GM19099 (cell line): ENCODE data around the gene TRAP1.

Experiments
- POLR2A ChIP-seq: IDR thresholded peaks from 3 replicates; pipeline ENCODE4 v1.6.1; 2011; ENCODE audit warnings: low read depth; ENCODE audit not compliant: insufficient read length; ENCODE audit errors: extremely low read depth

Gene TRAP1

GRCh38 chr16:3656491-3657468 lies 60.5 kb downstream of the TRAP1 start:
- no peak for TF ChIP-seq POLR2A

DNA sequence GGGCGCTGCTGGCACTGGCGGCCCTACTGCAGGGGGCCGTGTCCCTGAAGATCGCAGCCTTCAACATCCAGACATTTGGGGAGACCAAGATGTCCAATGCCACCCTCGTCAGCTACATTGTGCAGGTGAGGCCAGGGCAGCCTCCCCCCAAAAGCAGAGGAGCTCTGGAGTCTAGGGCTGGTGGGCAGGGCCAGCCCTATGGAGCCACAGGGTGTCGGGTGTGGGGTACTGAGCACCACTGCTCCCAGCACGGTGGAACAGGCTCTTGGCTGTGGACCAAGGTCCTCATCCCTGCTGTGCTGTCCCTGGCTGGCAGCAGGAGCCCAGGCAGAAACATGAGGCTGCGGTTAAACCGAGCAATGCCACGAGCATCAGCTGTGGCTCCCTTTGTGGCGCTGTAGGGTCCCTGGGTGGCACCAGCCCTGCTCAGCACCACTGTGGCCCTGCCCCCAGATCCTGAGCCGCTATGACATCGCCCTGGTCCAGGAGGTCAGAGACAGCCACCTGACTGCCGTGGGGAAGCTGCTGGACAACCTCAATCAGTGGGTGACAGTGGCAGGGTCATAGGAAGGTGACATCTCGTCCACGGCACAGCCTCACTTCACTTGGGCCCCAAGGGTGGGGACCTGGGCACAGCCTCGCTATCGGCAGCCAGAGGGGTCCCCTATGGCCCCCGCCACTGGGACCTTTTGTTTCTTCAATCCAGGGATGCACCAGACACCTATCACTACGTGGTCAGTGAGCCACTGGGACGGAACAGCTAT lies 61.7 kb downstream of the TRAP1 start:
- TF ChIP-seq POLR2A = no peak

DNA sequence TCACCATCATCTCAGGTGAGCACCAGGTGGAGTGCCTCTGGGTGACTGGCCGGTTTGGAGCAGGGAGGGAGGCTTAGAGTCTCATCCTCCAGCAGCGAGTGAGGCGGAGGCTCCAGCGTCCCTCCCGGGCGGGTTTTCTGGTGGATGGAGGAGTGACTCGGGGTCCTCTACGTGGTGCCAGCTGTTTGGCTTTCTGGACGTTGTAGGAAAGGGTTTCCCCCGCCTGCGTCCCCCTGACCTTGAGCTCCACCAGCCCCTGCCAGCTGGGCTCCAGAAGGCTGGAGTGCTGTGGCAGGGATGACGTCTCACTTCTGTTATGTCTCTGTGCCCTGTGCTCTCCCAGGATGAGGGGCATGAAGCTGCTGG lies 62.3 kb downstream of the TRAP1 start:
- TF ChIP-seq POLR2A = no peak

DNA sequence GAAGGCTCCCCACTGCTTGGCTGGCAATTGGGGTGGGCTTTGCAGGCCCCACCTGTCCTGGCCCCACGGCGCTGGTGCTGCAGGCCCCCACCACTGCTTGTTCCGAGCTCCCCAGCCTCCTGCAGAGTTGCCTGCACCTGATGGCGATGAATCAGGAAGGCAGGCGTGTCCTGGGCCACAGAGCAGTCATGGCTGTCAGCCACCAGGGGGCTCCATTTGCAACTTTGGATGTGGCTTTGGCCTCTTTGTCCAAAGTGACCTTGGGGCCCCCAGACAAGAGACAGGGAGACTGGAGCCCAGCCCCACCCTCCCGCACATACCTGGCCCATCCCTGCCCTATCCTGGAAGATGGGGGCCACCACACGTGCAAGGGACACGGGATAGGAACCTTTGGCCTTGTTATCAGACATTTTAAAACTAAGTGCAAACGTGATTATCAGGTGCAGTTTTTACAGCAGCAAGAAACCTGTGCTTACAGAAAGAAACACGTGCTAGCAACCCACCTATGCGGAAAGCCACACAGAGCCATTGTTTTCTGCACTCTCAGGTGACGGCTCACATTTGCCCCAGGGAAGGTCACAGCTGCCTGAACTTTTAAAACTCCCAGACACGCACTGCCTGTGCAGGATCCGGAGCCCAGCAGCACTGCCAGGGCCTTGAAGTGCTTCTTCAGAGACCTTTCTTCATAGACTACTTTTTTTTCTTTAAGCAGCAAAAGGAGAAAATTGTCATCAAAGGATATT lies 62.9 kb downstream of the TRAP1 start, which contains the start of gene DNASE1:
DNASE1 (plus strand) TSS at position 443 of the 743 bp plus-strand sequence. CDS start 683 bp downstream, outside the sequence.
- TF ChIP-seq POLR2A = no peak

DNA sequence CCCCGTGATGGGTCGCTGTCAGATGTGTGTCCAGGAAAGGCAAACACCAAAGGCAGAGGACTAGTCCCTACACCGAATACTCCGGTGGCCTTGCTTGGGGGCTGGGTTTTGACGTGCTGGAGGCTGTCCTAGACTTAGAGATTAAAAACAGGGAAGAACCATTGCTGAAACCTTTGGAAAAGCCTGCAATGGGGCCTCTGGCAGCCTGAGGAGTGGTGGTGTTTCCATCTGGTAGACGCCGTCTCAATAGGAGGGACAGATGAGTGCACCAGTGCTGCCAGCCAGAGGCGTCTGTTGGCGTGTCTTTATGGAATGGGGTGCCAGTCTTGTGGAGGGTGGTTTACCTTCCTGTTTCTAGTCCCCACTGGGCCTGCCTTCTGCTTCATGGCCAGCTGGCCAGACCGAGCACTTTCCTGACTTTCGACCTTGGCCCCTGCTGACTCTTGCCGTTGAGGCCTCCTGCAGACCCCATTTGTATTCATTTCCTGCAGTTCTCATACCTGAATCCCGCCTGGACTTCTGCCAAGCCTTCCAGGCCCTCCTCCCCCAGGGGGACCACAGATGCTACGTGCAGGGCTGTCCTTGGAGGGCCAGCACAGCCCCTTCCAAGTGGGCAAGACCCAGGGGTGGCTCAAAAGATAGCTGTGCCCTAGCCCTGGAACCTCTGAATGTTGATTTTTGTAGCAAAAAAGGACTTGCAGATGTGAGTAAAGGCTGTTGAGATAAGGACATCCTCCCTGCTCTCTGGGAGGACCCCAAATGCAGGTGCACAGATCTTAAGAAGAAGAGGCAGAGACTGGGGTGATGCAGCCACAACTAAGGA lies 64.7 kb downstream of the TRAP1 start:
- TF ChIP-seq POLR2A = no peak

GRCh38 chr16:3651461-3652372 lies 65.6 kb downstream of the TRAP1 start:
- no peak for TF ChIP-seq POLR2A

- TF ChIP-seq POLR2A = no peak
These were observed 66.6 kb downstream of the TRAP1 start for GRCh38 chr16:3650631-3651265.

GRCh38 chr16:3646348-3646920 lies 70.9 kb downstream of the TRAP1 start:
- TF ChIP-seq POLR2A = no peak

DNA sequence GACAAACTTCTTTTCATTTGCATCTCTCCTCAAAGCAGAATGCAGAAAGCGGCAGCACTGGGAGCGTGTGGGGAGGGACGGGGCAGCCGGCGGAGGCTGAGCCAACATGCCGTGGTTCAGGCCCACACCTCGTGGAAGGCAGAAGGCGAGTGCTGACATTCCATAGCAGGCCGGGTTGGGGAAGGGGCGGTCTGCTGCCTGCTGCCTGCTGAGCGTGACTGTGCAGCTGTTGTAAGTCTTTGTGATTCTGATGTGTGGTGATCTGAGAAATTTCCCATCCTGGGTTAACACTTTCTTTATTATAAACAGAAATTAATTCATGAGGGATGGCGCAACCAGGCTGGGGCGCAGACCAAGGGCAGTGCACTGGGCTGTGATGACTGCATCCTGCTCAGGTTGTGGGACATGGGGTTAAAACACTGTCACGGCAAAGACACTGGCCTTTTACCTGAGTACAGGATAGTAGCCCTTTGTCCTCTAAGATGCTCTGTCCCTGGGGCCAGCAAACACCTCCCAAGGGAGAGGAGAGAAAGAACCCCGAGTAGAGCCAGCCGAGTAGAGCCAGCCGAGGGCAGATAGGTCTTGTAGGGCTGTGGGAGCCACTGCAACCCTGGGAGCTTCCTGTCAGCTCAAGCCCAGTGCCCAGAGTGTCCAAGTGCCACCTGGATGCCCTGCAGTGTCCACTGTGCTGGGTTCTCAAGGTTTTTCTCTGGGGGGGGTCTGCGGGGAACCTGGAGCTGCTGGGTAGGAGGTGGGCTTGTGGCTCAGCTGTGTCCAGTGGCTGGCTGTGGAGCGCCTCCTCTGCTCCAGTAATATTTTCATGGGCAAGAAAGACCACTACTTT lies 71.6 kb downstream of the TRAP1 start:
- TF ChIP-seq POLR2A = no peak

DNA sequence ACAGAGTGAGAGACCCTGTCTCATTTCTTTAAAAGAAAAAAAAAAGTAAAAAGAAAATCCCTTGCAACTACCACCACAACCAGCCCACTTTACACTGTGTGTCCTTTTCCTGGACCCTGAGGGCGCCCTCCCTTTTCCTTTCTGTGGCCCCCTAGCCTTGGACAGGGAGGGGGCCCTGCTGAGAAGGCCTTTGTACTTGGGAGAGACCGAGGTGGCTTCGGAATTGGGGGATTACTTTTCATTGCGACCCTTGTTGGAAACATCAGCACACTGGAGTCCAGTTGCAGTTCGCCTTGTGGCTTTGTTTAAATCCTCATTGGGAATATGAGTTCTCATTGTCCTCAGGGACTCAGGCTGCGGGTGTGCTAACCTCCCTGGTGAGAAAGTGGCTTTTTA lies 72.2 kb downstream of the TRAP1 start:
- no peak for TF ChIP-seq POLR2A

GRCh38 chr16:3643095-3643730 lies 74.1 kb downstream of the TRAP1 start:
- TF ChIP-seq POLR2A = no peak
